Mesendoderm (in vitro differentiated cells): ENCODE measurements around the gene DNAJC6.

Source experiments
- DNase-seq: peaks from one replicate; pipeline ENCODE4 v3.0.0; 2013
- H2AK5ac ChIP-seq: 2 replicates; pipeline ENCODE4 v1.6.1; 2013; ENCODE audit warnings: low read length, inconsistent platforms
- H2BK120ac ChIP-seq: 2 replicates; pipeline ENCODE4 v1.6.1; 2013; ENCODE audit warnings: low read depth, mild to moderate bottlenecking, low read length, moderate library complexity, mixed read lengths
- H2BK15ac ChIP-seq: replicated peaks from 2 replicates; pipeline ENCODE4 v1.6.1; 2013; ENCODE audit warnings: low read depth, mild to moderate bottlenecking, moderate library complexity
- H2BK5ac ChIP-seq: 2 replicates; pipeline ENCODE4 v1.6.1; 2013; ENCODE audit warnings: low read length, inconsistent platforms
- H3K18ac ChIP-seq: 2 replicates; pipeline ENCODE4 v1.6.1; 2013; ENCODE audit warnings: mild to moderate bottlenecking, low read length, mixed read lengths
- H3K23ac ChIP-seq: one replicate; pipeline ENCODE4 v1.6.1; 2013; ENCODE audit warnings: low read length
- H3K27ac ChIP-seq: 2 replicates; pipeline ENCODE4 v1.5.1; 2013; ENCODE audit warnings: low read depth, mild to moderate bottlenecking, inconsistent platforms, low read length, moderate library complexity
- H3K27me3 ChIP-seq: 2 replicates; pipeline ENCODE4 v1.6.1; 2013; ENCODE audit warnings: low read length, control low read depth, mild to moderate bottlenecking, inconsistent platforms; ENCODE audit not compliant: insufficient read depth, poor library complexity
- H3K36me3 ChIP-seq: 2 replicates; pipeline ENCODE4 v1.6.1; 2013; ENCODE audit warnings: low read length, inconsistent platforms; ENCODE audit not compliant: control insufficient read depth, insufficient read depth
- H3K4ac ChIP-seq: one replicate; pipeline ENCODE4 v1.6.1; 2013; ENCODE audit warnings: low read depth, mild to moderate bottlenecking, low read length, moderate library complexity
- H3K4me1 ChIP-seq: 2 replicates; pipeline ENCODE4 v1.6.1; 2013; ENCODE audit warnings: low read depth, low read length, inconsistent platforms; ENCODE audit not compliant: control insufficient read depth
- H3K4me2 ChIP-seq: 2 replicates; pipeline ENCODE4 v1.6.1; 2013; ENCODE audit warnings: low read length
- H3K4me3 ChIP-seq: 2 replicates; pipeline ENCODE4 v1.5.1; 2013; ENCODE audit warnings: mild to moderate bottlenecking, low read length
- H3K56ac ChIP-seq: one replicate; pipeline ENCODE4 v1.6.1; 2013; ENCODE audit warnings: low read length
- H3K79me1 ChIP-seq: 2 replicates; pipeline ENCODE4 v1.6.1; 2013; ENCODE audit warnings: low read length, inconsistent platforms
- H3K79me2 ChIP-seq: 2 replicates; pipeline ENCODE4 v1.6.1; 2013; ENCODE audit warnings: mild to moderate bottlenecking, low read length; ENCODE audit not compliant: control insufficient read depth, insufficient read depth
- H3K9ac ChIP-seq: 2 replicates; pipeline ENCODE4 v1.6.1; 2013; ENCODE audit warnings: low read length, inconsistent platforms
- H4K5ac ChIP-seq: one replicate; pipeline ENCODE4 v1.6.1; 2013; ENCODE audit warnings: low read length
- H4K8ac ChIP-seq: one replicate; pipeline ENCODE4 v1.6.1; 2013; ENCODE audit warnings: low read depth, mild to moderate bottlenecking, control low read depth, low read length, moderate library complexity
- WGBS: extraction: QIAGEN DNeasy Blood & Tissue Kit; methylation state at CpG from one replicate; pipeline ENCODE4 v1.1.7; 2013; ENCODE audit warnings: low lambda C conversion rate, missing lambda C conversion rate; ENCODE audit not compliant: insufficient coverage; ENCODE audit errors: extremely low coverage; 5-methylcytosine and 5-hydroxymethylcytosine counted together

Gene DNAJC6

GRCh38 chr1:65418522-65419185 lies 109.3 kb downstream of the DNAJC6 start:
- Histone ChIP-seq H3K56ac (no peak overlapping the region), H3K27me3 (no peaks in the 10 kb centered on the region), H3K4ac (no peak overlapping the region), H4K8ac (no peak overlapping the region), H3K79me1 (peaks cover 7% of the 10 kb centered on the region), H2BK5ac (no peak overlapping the region), H3K79me2 (peaks cover 12% of the 10 kb centered on the region), H3K4me3 (no peak overlapping the region), H3K36me3 (no peaks in the 10 kb centered on the region), H2AK5ac (no peak overlapping the region), H3K23ac (no peak overlapping the region), H3K9ac (no peak overlapping the region), H3K4me1 (peaks cover 2% of the 10 kb centered on the region), H3K27ac (no peak overlapping the region), H3K4me2 (no peak overlapping the region), H2BK15ac (no peak overlapping the region), H3K18ac (no peak overlapping the region), H2BK120ac (no peak overlapping the region), H4K5ac (no peak overlapping the region)
- no CpG with 5 or more reads among the region's 4 CpGs for WGBS
- DNase-seq, result no peak

GRCh38 chr1:65419681-65420589 lies 110.6 kb downstream of the DNAJC6 start:
- H2BK15ac ChIP-seq, result no peak overlapping the region
- H3K18ac ChIP-seq, result no peak overlapping the region
- peak overlapping the region; percentile 73 for H3K9ac ChIP-seq
- peak overlapping the region; percentile 65 for H3K4me3 ChIP-seq
- H3K36me3 ChIP-seq, result no peaks in the 10 kb centered on the region
- H3K27ac ChIP-seq, result peak overlapping the region; percentile 95
- H2AK5ac ChIP-seq, result no peak overlapping the region
- peaks cover 2% of the 10 kb centered on the region for H3K4me1 ChIP-seq
- peaks cover 12% of the 10 kb centered on the region for H3K79me2 ChIP-seq
- H2BK120ac ChIP-seq, result no peak overlapping the region
- DNase-seq, result peak; percentile 99
- H2BK5ac ChIP-seq, result no peak overlapping the region
- no peak overlapping the region for H4K8ac ChIP-seq
- peaks cover 7% of the 10 kb centered on the region for H3K79me1 ChIP-seq
- H3K4me2 ChIP-seq, result peak overlapping the region; percentile 96
- no CpG with 5 or more reads among the region's 52 CpGs for WGBS
- no peak overlapping the region for H4K5ac ChIP-seq
- H3K56ac ChIP-seq, result peak overlapping the region; percentile 94
- H3K4ac ChIP-seq, result no peak overlapping the region
- H3K23ac ChIP-seq, result peak overlapping the region; percentile 24
- no peaks in the 10 kb centered on the region for H3K27me3 ChIP-seq

- H3K56ac ChIP-seq, result peak within 1 kb of the TSS; percentile 98
- no peaks in the 10 kb centered on the region for H3K27me3 ChIP-seq
- H3K4me1 ChIP-seq, result peaks cover 2% of the 10 kb centered on the region
- peak within 1 kb of the TSS; percentile 95 for H3K9ac ChIP-seq
- no peak within 1 kb of the TSS for H2AK5ac ChIP-seq
- peak within 1 kb of the TSS; percentile 46 for H3K18ac ChIP-seq
- H4K5ac ChIP-seq, result no peak within 1 kb of the TSS
- no peaks in the 10 kb centered on the region for H3K36me3 ChIP-seq
- peak; percentile 79 for DNase-seq
- peak within 1 kb of the TSS; percentile 84 for H3K23ac ChIP-seq
- H3K4me2 ChIP-seq, result peak within 1 kb of the TSS; percentile 96
- H3K79me1 ChIP-seq, result peaks cover 7% of the 10 kb centered on the region
- H2BK120ac ChIP-seq, result no peak within 1 kb of the TSS
- peaks cover 12% of the 10 kb centered on the region for H3K79me2 ChIP-seq
- H2BK5ac ChIP-seq, result peak within 1 kb of the TSS; percentile 60
- H3K4ac ChIP-seq, result peak within 1 kb of the TSS; percentile 41
- no peak within 1 kb of the TSS for H4K8ac ChIP-seq
- no peak within 1 kb of the TSS for H2BK15ac ChIP-seq
- no CpG with 5 or more reads among the region's 60 CpGs for WGBS
- peak within 1 kb of the TSS; percentile 97 for H3K27ac ChIP-seq
- peak within 1 kb of the TSS; percentile 82 for H3K4me3 ChIP-seq
Observed at GRCh38 chr1:65420590-65421350, 111.4 kb downstream of the DNAJC6 start, which contains the start of the genes LEPR and LEPROT. Gene LEPR, plus strand, starts transcription at chr1:65420668. Its CDS starts 144,898 bp downstream, at chr1:65565566. Gene LEPROT, plus strand, starts transcription at chr1:65420668. Its CDS starts 57 bp downstream, at chr1:65420725.

- WGBS, result 100% methylated on average over 1 of the region's 13 CpGs
- peaks cover 2% of the 10 kb centered on the region for H3K4me1 ChIP-seq
- no peak overlapping the region for H4K5ac ChIP-seq
- no peak overlapping the region for H2BK15ac ChIP-seq
- no peak overlapping the region for H3K4ac ChIP-seq
- H2AK5ac ChIP-seq, result no peak overlapping the region
- peaks cover 12% of the 10 kb centered on the region for H3K79me2 ChIP-seq
- peak overlapping the region; percentile 95 for H3K9ac ChIP-seq
- H3K4me2 ChIP-seq, result peak overlapping the region; percentile 65
- no peaks in the 10 kb centered on the region for H3K27me3 ChIP-seq
- H3K27ac ChIP-seq, result peak overlapping the region; percentile 97
- no peak overlapping the region for H4K8ac ChIP-seq
- H3K79me1 ChIP-seq, result peaks cover 7% of the 10 kb centered on the region
- no peak overlapping the region for H3K23ac ChIP-seq
- peak overlapping the region; percentile 46 for H3K18ac ChIP-seq
- no peaks in the 10 kb centered on the region for H3K36me3 ChIP-seq
- no peak overlapping the region for H2BK5ac ChIP-seq
- DNase-seq, result no peak
- peak overlapping the region; percentile 82 for H3K4me3 ChIP-seq
- no peak overlapping the region for H2BK120ac ChIP-seq
- peak overlapping the region; percentile 98 for H3K56ac ChIP-seq
Observed at GRCh38 chr1:65421351-65422025, 112.1 kb downstream of the DNAJC6 start.
